Upper lobe of right lung (tissue), 1 donor: Measurements from ENCODE around the gene RBMS3. TPM values are rescaled to one million over a fixed set of nuclear protein-coding genes. Genes with fewer than 3 reads are reported as not detected.

ENCODE experiments used
- ATAC-seq: fragments of 200-7000 bp; cut with Tn5 transposase; one replicate; pipeline ENCODE4 v1.9.1; 2020; ENCODE audit warnings: mild to moderate bottlenecking, moderate library complexity
- DNase-seq: peaks from one replicate; pipeline ENCODE4 v3.0.0-alpha.2; 2020
- H3K27ac ChIP-seq: fragments of 200-600 bp; one replicate; pipeline ENCODE4 v1.8.0; 2022
- H3K27me3 ChIP-seq: fragments of 200-600 bp; one replicate; pipeline ENCODE4 v1.8.0; 2022; ENCODE audit warnings: mild to moderate bottlenecking
- H3K36me3 ChIP-seq: fragments of 200-600 bp; one replicate; pipeline ENCODE4 v1.8.0; 2022
- H3K4me1 ChIP-seq: fragments of 200-600 bp; one replicate; pipeline ENCODE4 v1.8.0; 2022
- H3K4me3 ChIP-seq: fragments of 200-600 bp; one replicate; pipeline ENCODE4 v1.8.0; 2022; ENCODE audit warnings: mild to moderate bottlenecking
- H3K9me3 ChIP-seq: fragments of 200-600 bp; one replicate; pipeline ENCODE4 v1.8.0; 2022
- CTCF ChIP-seq: fragments of 200-600 bp; IDR thresholded peaks from one replicate; pipeline ENCODE4 v1.8.0; 2022; ENCODE audit warnings: antibody characterized with exemption
- intact Hi-C: fragments of 100-400 bp; cut with DNase I; formaldehyde crosslinking; loops from one replicate; pipeline ENCODE4 v1.11.0; 2022
- total RNA-seq: library from RNA; stranded (reverse); fragmentation: NEBNext Ultra II Directional; extraction: Animal tissue kit (Norgen Biotek cat#: 25700); gene quantifications from one replicate; pipeline ENCODE4 v1.2.1, GENCODE V29; 2021
- donor health status: DM: no; HTN: yes; CAD: no; lungs with severe emphysema.

RBMS3 gene
- total RNA-seq, 1 donor from 2014 or later = 85.9 TPM

DNA sequence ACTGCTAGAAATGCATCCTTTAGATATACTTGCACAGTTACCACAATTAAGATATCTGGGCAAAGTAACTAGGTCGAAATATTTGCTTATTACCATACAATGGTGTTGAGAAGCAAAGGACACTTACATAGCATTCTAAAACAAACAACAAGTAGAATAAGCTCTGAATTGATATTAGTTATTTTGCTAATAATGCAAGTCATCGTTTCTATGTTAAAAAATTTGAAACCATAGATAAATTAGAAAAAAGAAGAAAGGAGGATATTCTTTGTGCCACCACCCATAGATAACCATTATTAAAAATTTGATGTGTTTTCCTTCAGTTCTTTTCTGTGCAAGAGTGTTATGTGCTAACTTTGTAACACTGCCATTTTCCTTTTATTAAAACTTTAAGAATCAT is 435.3 kb downstream of the RBMS3 start:
- intact Hi-C loops = no loop called here
- Histone ChIP-seq H3K27ac (no peak overlapping the region), H3K4me3 (no peak overlapping the region), H3K4me1 (no peaks in the 10 kb centered on the region), H3K36me3 (no peaks in the 10 kb centered on the region), H3K27me3 (no peaks in the 10 kb centered on the region), H3K9me3 (no peaks in the 10 kb centered on the region)
- DNase-seq (no peak), ATAC-seq (no peak)
- no peak for TF ChIP-seq CTCF

GRCh38 chr3:29718661-29719065 is 437.8 kb downstream of the RBMS3 start:
- no peak for DNase-seq
- intact Hi-C loops = no loop called here
- no peak for TF ChIP-seq CTCF
- Histone ChIP-seq H3K36me3 (no peaks in the 10 kb centered on the region), H3K4me1 (no peaks in the 10 kb centered on the region), H3K4me3 (no peak overlapping the region), H3K9me3 (no peaks in the 10 kb centered on the region), H3K27me3 (no peaks in the 10 kb centered on the region), H3K27ac (no peak overlapping the region)
- peak; percentile 74 for ATAC-seq

DNA sequence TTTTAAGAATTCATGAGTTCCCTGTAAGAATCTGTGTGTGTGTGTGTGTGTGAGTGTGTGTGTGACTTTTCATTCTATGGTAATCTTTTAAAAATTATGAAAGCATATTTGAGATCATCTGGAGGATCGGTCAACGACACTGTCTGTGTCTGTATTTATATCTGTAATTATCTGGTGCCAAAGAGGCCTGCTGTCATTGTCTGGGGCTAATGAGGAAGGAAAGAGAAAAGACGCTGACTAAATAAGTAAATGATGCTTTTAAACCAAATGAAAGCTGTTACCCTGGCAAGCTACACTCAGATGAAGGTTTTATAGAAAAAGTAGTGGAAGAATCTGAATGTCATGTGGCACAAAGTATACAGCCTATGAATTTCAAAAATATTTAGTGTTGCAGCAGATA is 439.8 kb downstream of the RBMS3 start:
- no peaks in the 10 kb centered on the region for H3K36me3 ChIP-seq
- intact Hi-C loops = no loop called here
- DNase-seq (no peak), ATAC-seq (no peak)
- no peak overlapping the region for H3K4me3 ChIP-seq
- no peaks in the 10 kb centered on the region for H3K9me3 ChIP-seq
- no peaks in the 10 kb centered on the region for H3K27me3 ChIP-seq
- no peak overlapping the region for H3K27ac ChIP-seq
- H3K4me1 ChIP-seq = no peaks in the 10 kb centered on the region
- TF ChIP-seq CTCF = no peak

DNA sequence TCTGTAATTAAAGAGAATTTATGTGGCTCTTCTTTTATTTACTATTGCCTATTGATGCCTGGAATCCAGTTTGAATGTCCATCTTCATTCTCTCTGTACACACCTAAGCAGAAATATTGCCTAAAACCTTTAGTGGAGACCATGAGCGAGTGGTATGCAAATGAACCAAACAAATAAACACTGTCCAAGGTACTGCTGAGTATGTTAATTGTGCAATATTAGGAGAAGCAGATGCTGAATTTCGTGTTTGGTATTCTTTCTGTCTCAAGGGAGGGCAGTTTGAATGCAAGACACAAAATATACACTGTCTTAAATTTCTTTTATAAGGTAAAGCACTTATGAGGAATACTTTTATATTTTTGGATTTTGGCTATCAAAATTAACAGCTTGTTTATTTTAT is 440.9 kb downstream of the RBMS3 start:
- Histone ChIP-seq H3K4me3 (no peak overlapping the region), H3K36me3 (no peaks in the 10 kb centered on the region), H3K4me1 (no peaks in the 10 kb centered on the region), H3K9me3 (no peaks in the 10 kb centered on the region), H3K27ac (no peak overlapping the region), H3K27me3 (no peaks in the 10 kb centered on the region)
- intact Hi-C loops = no loop called here
- DNase-seq = no peak
- TF ChIP-seq CTCF = no peak
- ATAC-seq = no peak

DNA sequence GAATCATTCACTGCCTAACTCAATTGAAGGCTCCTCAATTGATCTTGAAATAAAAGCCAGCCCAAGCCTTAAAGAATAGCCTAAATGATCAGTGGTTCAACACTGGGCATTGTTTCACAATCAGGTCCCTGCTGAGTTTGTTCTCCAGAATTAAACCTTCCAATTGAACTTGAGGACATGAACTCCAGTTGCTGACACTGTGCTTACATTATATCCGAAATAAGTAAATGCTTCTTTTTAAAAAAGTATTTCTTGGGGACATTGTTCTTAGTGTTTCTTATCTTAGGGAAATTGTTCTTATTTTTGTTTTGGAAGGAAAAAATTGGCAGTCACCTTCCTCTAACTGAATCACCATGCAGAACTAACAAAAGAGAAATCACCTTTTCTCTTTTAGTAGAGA is 450.2 kb downstream of the RBMS3 start:
- Histone ChIP-seq H3K36me3 (no peaks in the 10 kb centered on the region), H3K4me3 (no peak overlapping the region), H3K27ac (no peak overlapping the region), H3K27me3 (no peaks in the 10 kb centered on the region), H3K9me3 (no peaks in the 10 kb centered on the region), H3K4me1 (no peaks in the 10 kb centered on the region)
- intact Hi-C loops = no loop called here
- no peak for DNase-seq
- no peak for ATAC-seq
- no peak for TF ChIP-seq CTCF

- H3K4me3 ChIP-seq = no peak overlapping the region
- no peaks in the 10 kb centered on the region for H3K36me3 ChIP-seq
- DNase-seq (no peak), ATAC-seq (no peak)
- no peaks in the 10 kb centered on the region for H3K9me3 ChIP-seq
- H3K27me3 ChIP-seq = no peaks in the 10 kb centered on the region
- intact Hi-C loops = no loop called here
- TF ChIP-seq CTCF = no peak
- no peak overlapping the region for H3K27ac ChIP-seq
- no peaks in the 10 kb centered on the region for H3K4me1 ChIP-seq
Measured at GRCh38 chr3:29741231-29741630, 460.4 kb downstream of the RBMS3 start.
